HAP-1 (cell line): ENCODE results near the gene LRRC51.
A peak's percentile ranks its signal among the peaks of the same experiment; 100 is the strongest.

Experiments used
- DNase-seq, 2 experiments: peaks; one replicate each; pipeline ENCODE4 v3.0.0-alpha.2; 2016 to 2020; ENCODE audit warnings: low spot score in 2 of 2
- H3K27me3 ChIP-seq: fragments of 250-450 bp; sonication (Bioruptor Pico); 2 replicates; pipeline ENCODE4 v1.5.1; 2020; ENCODE audit warnings: low read depth, mild to moderate bottlenecking, moderate library complexity
- H3K36me3 ChIP-seq: fragments of 250-450 bp; sonication (Bioruptor Pico); replicated peaks from 2 replicates; pipeline ENCODE4 v1.5.1; 2020; ENCODE audit warnings: mild to moderate bottlenecking
- H3K4me1 ChIP-seq: fragments of 250-450 bp; sonication (Bioruptor Pico); 2 replicates; pipeline ENCODE4 v1.5.1; 2020; ENCODE audit warnings: mild to moderate bottlenecking
- H3K4me3 ChIP-seq: fragments of 250-450 bp; sonication (Bioruptor Pico); 2 replicates; pipeline ENCODE4 v1.5.1; 2020; ENCODE audit warnings: mild to moderate bottlenecking, moderate library complexity
- H3K9me3 ChIP-seq: fragments of 250-450 bp; sonication (Bioruptor Pico); 2 replicates; pipeline ENCODE4 v1.5.1; 2020; ENCODE audit warnings: mild to moderate bottlenecking, moderate library complexity
- in situ Hi-C: fragments of 300-500 bp; cut with MboI; formaldehyde crosslinking; loops from 3 replicates; pipeline ENCODE4 v1.14.3; 2020; ENCODE audit warnings: low sequenced_read_pairs, inconsistent platforms, mixed read lengths

Gene LRRC51

GRCh38 chr11:72081821-72082453 is 1.3 kb downstream of the LRRC51 start:
- Histone ChIP-seq H3K4me3 (no peak overlapping the region), H3K4me1 (peaks cover 11% of the 10 kb centered on the region), H3K9me3 (no peaks in the 10 kb centered on the region), H3K27me3 (no peaks in the 10 kb centered on the region), H3K36me3 (no peaks in the 10 kb centered on the region; the same call in 1 of the 2 replicates)
- in situ Hi-C loops = no loop called here
- no peak for DNase-seq

GRCh38 chr11:72083414-72083813 is 2.8 kb downstream of the LRRC51 start:
- Histone ChIP-seq H3K9me3 (no peaks in the 10 kb centered on the region), H3K27me3 (no peaks in the 10 kb centered on the region), H3K4me3 (no peak overlapping the region), H3K36me3 (peaks cover 7% of the 10 kb centered on the region; the same call in 1 of the 2 replicates), H3K4me1 (peaks cover 6% of the 10 kb centered on the region)
- DNase-seq = no peak
- in situ Hi-C loops = no loop called here

- Histone ChIP-seq H3K4me3 (no peak overlapping the region), H3K36me3 (peaks cover 8% of the 10 kb centered on the region; the same call in 1 of the 2 replicates), H3K27me3 (no peaks in the 10 kb centered on the region), H3K4me1 (peaks cover 3% of the 10 kb centered on the region), H3K9me3 (no peaks in the 10 kb centered on the region)
- DNase-seq = no peak
- in situ Hi-C loops = no loop called here
These were observed 3.4 kb downstream of the LRRC51 start for GRCh38 chr11:72084076-72084475.

GRCh38 chr11:72084965-72085364 is 4.3 kb downstream of the LRRC51 start:
- DNase-seq = no peak
- no peak overlapping the region for H3K4me3 ChIP-seq
- H3K27me3 ChIP-seq = no peaks in the 10 kb centered on the region
- peaks cover 3% of the 10 kb centered on the region for H3K4me1 ChIP-seq
- in situ Hi-C loops = no loop called here
- H3K9me3 ChIP-seq = no peaks in the 10 kb centered on the region
- peaks cover 8% of the 10 kb centered on the region for H3K36me3 ChIP-seq

- Histone ChIP-seq H3K27me3 (no peaks in the 10 kb centered on the region), H3K4me1 (peaks cover 3% of the 10 kb centered on the region), H3K9me3 (no peaks in the 10 kb centered on the region), H3K36me3 (peaks cover 17% of the 10 kb centered on the region), H3K4me3 (no peak overlapping the region)
- DNase-seq = no peak
- in situ Hi-C loops = no loop called here
These were observed 5.1 kb downstream of the LRRC51 start for GRCh38 chr11:72085621-72086351.

GRCh38 chr11:72088076-72088808 is 7.6 kb downstream of the LRRC51 start:
- Histone ChIP-seq H3K27me3 (no peaks in the 10 kb centered on the region), H3K4me3 (no peak overlapping the region), H3K9me3 (no peaks in the 10 kb centered on the region), H3K36me3 (peaks cover 21% of the 10 kb centered on the region), H3K4me1 (no peaks in the 10 kb centered on the region)
- no peak for DNase-seq
- in situ Hi-C loops = no loop called here

GRCh38 chr11:72091292-72091691 is 10.6 kb downstream of the LRRC51 start:
- H3K9me3 ChIP-seq = no peaks in the 10 kb centered on the region
- no peaks in the 10 kb centered on the region for H3K4me1 ChIP-seq
- peak; percentile 68 to 84 for DNase-seq
- H3K27me3 ChIP-seq = no peaks in the 10 kb centered on the region
- H3K36me3 ChIP-seq = peaks cover 35% of the 10 kb centered on the region
- H3K4me3 ChIP-seq = no peak overlapping the region
- in situ Hi-C loops = loop anchor here (5.0 kb wide), 1 partner anchor 64 kb away; no protein-coding TSS in a partner anchor

- Histone ChIP-seq H3K9me3 (no peaks in the 10 kb centered on the region), H3K4me1 (peaks cover 10% of the 10 kb centered on the region), H3K27me3 (no peaks in the 10 kb centered on the region), H3K4me3 (no peak overlapping the region), H3K36me3 (peaks cover 60% of the 10 kb centered on the region)
- in situ Hi-C loops = no loop called here
- DNase-seq = no peak
These were observed 18.1 kb downstream of the LRRC51 start for GRCh38 chr11:72098741-72099140.

GRCh38 chr11:72100009-72100408 is 19.4 kb downstream of the LRRC51 start:
- H3K4me1 ChIP-seq = peaks cover 10% of the 10 kb centered on the region
- H3K36me3 ChIP-seq = peaks cover 53% of the 10 kb centered on the region
- no peak overlapping the region for H3K4me3 ChIP-seq
- no peak for DNase-seq
- no peaks in the 10 kb centered on the region for H3K27me3 ChIP-seq
- in situ Hi-C loops = no loop called here
- H3K9me3 ChIP-seq = no peaks in the 10 kb centered on the region

GRCh38 chr11:72100462-72100861 is 19.8 kb downstream of the LRRC51 start:
- no peaks in the 10 kb centered on the region for H3K27me3 ChIP-seq
- H3K36me3 ChIP-seq = peaks cover 53% of the 10 kb centered on the region
- in situ Hi-C loops = no loop called here
- peaks cover 10% of the 10 kb centered on the region for H3K4me1 ChIP-seq
- H3K9me3 ChIP-seq = no peaks in the 10 kb centered on the region
- H3K4me3 ChIP-seq = no peak overlapping the region
- DNase-seq = no peak

- peaks cover 10% of the 10 kb centered on the region for H3K4me1 ChIP-seq
- H3K36me3 ChIP-seq = peaks cover 38% of the 10 kb centered on the region
- no peaks in the 10 kb centered on the region for H3K9me3 ChIP-seq
- no peaks in the 10 kb centered on the region for H3K27me3 ChIP-seq
- in situ Hi-C loops = no loop called here
- DNase-seq = no peak
- peak overlapping the region; percentile 99 for H3K4me3 ChIP-seq
These were observed 21.5 kb downstream of the LRRC51 start for GRCh38 chr11:72102162-72102561.

- Histone ChIP-seq H3K4me3 (peak overlapping the region; percentile 99), H3K27me3 (no peaks in the 10 kb centered on the region), H3K36me3 (peaks cover 33% of the 10 kb centered on the region), H3K4me1 (peaks cover 10% of the 10 kb centered on the region), H3K9me3 (no peaks in the 10 kb centered on the region)
- in situ Hi-C loops = no loop called here
- DNase-seq = no peak
These were observed 21.9 kb downstream of the LRRC51 start for GRCh38 chr11:72102631-72102945.

GRCh38 chr11:72102946-72103753 is 22.5 kb downstream of the LRRC51 start, which contains the start of gene LAMTOR1:
TSS of gene LAMTOR1 (minus strand) at chr11:72103297. CDS start at chr11:72103224, 73 bp downstream.
- H3K27me3 ChIP-seq = no peaks in the 10 kb centered on the region
- in situ Hi-C loops = no loop called here
- peak within 1 kb of the TSS; percentile 99 for H3K4me3 ChIP-seq
- peak; percentile 97 to 99 for DNase-seq
- H3K4me1 ChIP-seq = peaks cover 10% of the 10 kb centered on the region
- H3K9me3 ChIP-seq = no peaks in the 10 kb centered on the region
- peaks cover 28% of the 10 kb centered on the region for H3K36me3 ChIP-seq
